Sigmoid colon (tissue), 7 donors: ENCODE measurements around the gene IP6K3. TPM values are rescaled to one million over a fixed set of nuclear protein-coding genes. Genes with fewer than 3 reads are reported as not detected.

ENCODE experiments used
- DNase-seq: peaks from one replicate; pipeline ENCODE4 v3.0.0-alpha.2; 2019
- H3K27ac ChIP-seq, 4 donors: fragments of 200-600 bp; sonication (generic); one replicate each; pipeline ENCODE4 v1.5.1; 2016 to 2019; ENCODE audit warnings: mild to moderate bottlenecking in 1 of 4
- H3K27me3 ChIP-seq, 3 donors: fragments of 200-600 bp; sonication (generic); one replicate each; pipeline ENCODE4 v1.5.1; 2019; ENCODE audit warnings: mild to moderate bottlenecking in 1 of 3
- H3K36me3 ChIP-seq, 4 donors: fragments of 200-600 bp; sonication (generic); one replicate each; pipeline ENCODE4 v1.5.1; 2016 to 2019
- H3K4me1 ChIP-seq, 4 donors: fragments of 200-600 bp; sonication (generic); one replicate each; pipeline ENCODE4 v1.5.1; 2017 to 2019
- H3K4me3 ChIP-seq, 4 donors: fragments of 200-600 bp; sonication (generic); one replicate each; pipeline ENCODE4 v1.5.1; 2017 to 2019; ENCODE audit warnings: mild to moderate bottlenecking in 2 of 4, moderate library complexity in 1 of 4
- H3K9me3 ChIP-seq, 4 donors: fragments of 200-600 bp in 3 of 4; sonication (generic) in 3 of 4; one replicate each; pipeline versions ENCODE4 v1.5.1 to v1.6.1; 2013 to 2019
- EP300 ChIP-seq, 4 donors: sonication (generic); formaldehyde crosslinking; IDR thresholded peaks; one replicate each; pipeline ENCODE4 v1.6.1; 2017; ENCODE audit warnings: antibody characterized with exemption in 4 of 4
- POLR2A ChIP-seq, 2 donors: fragments of 450-650 bp; IDR thresholded peaks; one replicate each; pipeline ENCODE4 v1.6.1; 2016; ENCODE audit warnings: antibody characterized with exemption in 2 of 2, mild to moderate bottlenecking in 2 of 2, moderate library complexity in 2 of 2
- POLR2AphosphoS5 ChIP-seq, 4 donors: sonication (generic); formaldehyde crosslinking; IDR thresholded peaks; one replicate each; pipeline ENCODE4 v1.6.1; 2017; ENCODE audit warnings: antibody characterized with exemption in 4 of 4
- WGBS, 2 donors: extraction: QIAGEN DNeasy Blood & Tissue Kit; methylation state at CpG; one replicate each; pipeline ENCODE4 v1.1.7; 2013; 5-methylcytosine and 5-hydroxymethylcytosine counted together
- intact Hi-C: fragments of 100-400 bp; cut with DNase I; formaldehyde crosslinking; loops from one replicate; pipeline ENCODE4 v1.15.1; 2023
- polyA plus RNA-seq, 3 donors: library from polyadenylated mRNA; stranded (reverse); fragments of 200-250 nt; gene quantifications; one replicate each; pipeline ENCODE4 v1.2.3, GENCODE V29; 2013
- total RNA-seq, 4 donors: library from RNA; depleted of rRNA; stranded (reverse); fragments of >200 nt; gene quantifications; one replicate each; pipeline ENCODE4 v1.1.0, GENCODE V29; 2016
- TF ChIP-seq, protein P1 (sequence below), 4 experiments: fragments of 450-650 bp in 3 of 4; fragments of 200-600 bp in 1 of 4; IDR thresholded peaks; one replicate each; pipeline ENCODE4 v1.5.1; 2016 to 2019; ENCODE audit warnings: antibody characterized with exemption in 4 of 4, mild to moderate bottlenecking in 3 of 4, moderate library complexity in 2 of 4
- donor health status: healthy with polysubstance abuse.
- donor health status: Bipolar disorder and iron deficiency.
- donor health status: healthy.

Gene IP6K3
- total and polyA plus RNA-seq, 7 donors = 0.46 to 10.3 (median 4.9) TPM

DNA sequence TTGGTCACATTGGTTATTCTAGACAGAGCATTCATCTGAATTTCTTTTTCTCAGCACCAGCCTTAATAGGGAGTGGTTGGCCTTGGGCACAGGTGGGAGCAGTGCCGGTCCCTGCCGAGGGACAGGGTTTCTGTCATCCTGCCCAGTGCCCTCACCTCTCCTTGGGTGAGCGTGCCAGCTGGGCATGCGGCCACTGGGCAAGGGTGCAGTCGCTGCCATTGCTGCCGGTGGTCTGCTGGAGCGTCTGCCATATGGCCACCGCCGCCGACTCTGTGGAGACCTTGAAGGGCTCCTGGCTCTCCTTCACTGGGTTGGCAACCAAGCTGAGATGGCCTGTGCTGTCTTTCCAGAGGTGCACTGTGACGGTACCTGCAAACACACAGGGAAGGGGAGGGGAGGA, 18.8 kb downstream of the IP6K3 start:
- H3K27me3 ChIP-seq = no peaks in the 10 kb centered on the region
- H3K9me3 ChIP-seq = no peaks in the 10 kb centered on the region
- H3K27ac ChIP-seq = no peak overlapping the region
- TF ChIP-seq EP300 (IDR thresholded peaks at IDR 0.05) (no peak), POLR2A (IDR thresholded peaks at IDR 0.05) (no peak), POLR2AphosphoS5 (IDR thresholded peaks at IDR 0.05) (no peak)
- TF ChIP-seq, protein P1, sequence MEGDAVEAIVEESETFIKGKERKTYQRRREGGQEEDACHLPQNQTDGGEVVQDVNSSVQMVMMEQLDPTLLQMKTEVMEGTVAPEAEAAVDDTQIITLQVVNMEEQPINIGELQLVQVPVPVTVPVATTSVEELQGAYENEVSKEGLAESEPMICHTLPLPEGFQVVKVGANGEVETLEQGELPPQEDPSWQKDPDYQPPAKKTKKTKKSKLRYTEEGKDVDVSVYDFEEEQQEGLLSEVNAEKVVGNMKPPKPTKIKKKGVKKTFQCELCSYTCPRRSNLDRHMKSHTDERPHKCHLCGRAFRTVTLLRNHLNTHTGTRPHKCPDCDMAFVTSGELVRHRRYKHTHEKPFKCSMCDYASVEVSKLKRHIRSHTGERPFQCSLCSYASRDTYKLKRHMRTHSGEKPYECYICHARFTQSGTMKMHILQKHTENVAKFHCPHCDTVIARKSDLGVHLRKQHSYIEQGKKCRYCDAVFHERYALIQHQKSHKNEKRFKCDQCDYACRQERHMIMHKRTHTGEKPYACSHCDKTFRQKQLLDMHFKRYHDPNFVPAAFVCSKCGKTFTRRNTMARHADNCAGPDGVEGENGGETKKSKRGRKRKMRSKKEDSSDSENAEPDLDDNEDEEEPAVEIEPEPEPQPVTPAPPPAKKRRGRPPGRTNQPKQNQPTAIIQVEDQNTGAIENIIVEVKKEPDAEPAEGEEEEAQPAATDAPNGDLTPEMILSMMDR (IDR thresholded peaks at IDR 0.05) = no peak
- DNase-seq = no peak
- 85 to 90% methylated on average over 11 of the region's 11 CpGs for WGBS, 2 donors
- no peak overlapping the region for H3K4me3 ChIP-seq
- intact Hi-C loops = no loop called here
- peaks cover 0 to 12% (median 4%) of the 10 kb centered on the region in 4 donors for H3K4me1 ChIP-seq
- H3K36me3 ChIP-seq = peaks cover 0 to 41% (median 7%) of the 10 kb centered on the region in 4 donors

DNA sequence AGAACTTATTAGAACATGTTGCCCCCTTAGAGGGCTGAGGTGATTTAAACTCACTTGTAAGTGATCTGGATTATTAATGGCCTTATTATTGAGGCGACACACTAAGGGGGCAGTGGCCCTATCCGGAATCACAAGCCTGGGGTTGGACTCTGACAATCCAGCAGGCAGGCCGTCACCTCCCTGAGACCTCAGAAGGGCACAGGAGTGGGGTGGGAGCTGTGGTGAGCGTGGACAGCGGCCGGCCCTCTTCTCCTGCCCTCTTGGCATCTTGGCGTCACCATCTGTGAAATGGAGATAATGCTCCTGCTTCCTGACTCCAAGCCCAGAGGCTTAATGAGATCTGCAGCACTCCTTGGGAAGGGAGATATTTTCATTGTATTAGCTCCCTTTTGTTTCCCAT, 19.6 kb downstream of the IP6K3 start:
- TF ChIP-seq, protein P1 (IDR thresholded peaks at IDR 0.05) = no peak
- TF ChIP-seq POLR2AphosphoS5 (IDR thresholded peaks at IDR 0.05) (no peak), POLR2A (IDR thresholded peaks at IDR 0.05) (no peak)

DNA sequence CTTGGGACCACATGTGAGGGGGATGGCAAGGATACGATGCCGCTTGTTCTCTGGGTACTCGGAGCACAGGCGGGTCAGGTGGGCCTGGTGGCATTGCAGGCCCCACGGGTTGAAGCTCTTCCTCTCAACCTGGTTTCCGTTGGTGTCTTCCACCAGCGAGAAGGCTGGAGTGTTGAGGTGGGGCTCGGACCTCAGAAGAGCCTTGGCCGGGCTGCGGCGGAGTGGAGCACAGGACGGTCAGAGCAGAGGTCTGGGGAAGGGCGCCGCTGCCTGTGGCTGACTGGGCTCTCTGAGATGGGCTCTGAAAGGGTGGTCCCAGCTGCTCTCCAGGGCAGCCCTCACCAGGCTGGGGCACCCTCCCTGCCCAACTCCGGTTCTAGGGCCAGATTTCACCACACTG, 20.0 kb downstream of the IP6K3 start:
- peaks cover 0 to 12% (median 6%) of the 10 kb centered on the region in 4 donors for H3K4me1 ChIP-seq
- H3K9me3 ChIP-seq = no peaks in the 10 kb centered on the region
- intact Hi-C loops = no loop called here
- no peaks in the 10 kb centered on the region for H3K27me3 ChIP-seq
- H3K4me3 ChIP-seq = no peak overlapping the region
- TF ChIP-seq, protein P1 (IDR thresholded peaks at IDR 0.05) = no peak
- TF ChIP-seq POLR2AphosphoS5 (IDR thresholded peaks at IDR 0.05) (no peak), POLR2A (IDR thresholded peaks at IDR 0.05) (no peak), EP300 (IDR thresholded peaks at IDR 0.05) (no peak)
- 88 to 94% methylated on average over 15 of the region's 15 CpGs for WGBS, 2 donors
- H3K27ac ChIP-seq = no peak overlapping the region
- H3K36me3 ChIP-seq = peaks cover 0 to 34% (median 7%) of the 10 kb centered on the region in 4 donors
- no peak for DNase-seq

More for the DNA sequence above, 19.6 kb downstream of the IP6K3 start:
- Histone ChIP-seq H3K27me3 (no peaks in the 10 kb centered on the region), H3K9me3 (no peaks in the 10 kb centered on the region), H3K27ac (no peak overlapping the region), H3K4me1 (peaks cover 0 to 12% (median 4%) of the 10 kb centered on the region in 4 donors), H3K36me3 (peaks cover 0 to 39% (median 7%) of the 10 kb centered on the region in 4 donors), H3K4me3 (no peak overlapping the region)
- no peak for DNase-seq
- 88 to 93% methylated on average over 7 of the region's 7 CpGs for WGBS, 2 donors
- intact Hi-C loops = no loop called here

DNA sequence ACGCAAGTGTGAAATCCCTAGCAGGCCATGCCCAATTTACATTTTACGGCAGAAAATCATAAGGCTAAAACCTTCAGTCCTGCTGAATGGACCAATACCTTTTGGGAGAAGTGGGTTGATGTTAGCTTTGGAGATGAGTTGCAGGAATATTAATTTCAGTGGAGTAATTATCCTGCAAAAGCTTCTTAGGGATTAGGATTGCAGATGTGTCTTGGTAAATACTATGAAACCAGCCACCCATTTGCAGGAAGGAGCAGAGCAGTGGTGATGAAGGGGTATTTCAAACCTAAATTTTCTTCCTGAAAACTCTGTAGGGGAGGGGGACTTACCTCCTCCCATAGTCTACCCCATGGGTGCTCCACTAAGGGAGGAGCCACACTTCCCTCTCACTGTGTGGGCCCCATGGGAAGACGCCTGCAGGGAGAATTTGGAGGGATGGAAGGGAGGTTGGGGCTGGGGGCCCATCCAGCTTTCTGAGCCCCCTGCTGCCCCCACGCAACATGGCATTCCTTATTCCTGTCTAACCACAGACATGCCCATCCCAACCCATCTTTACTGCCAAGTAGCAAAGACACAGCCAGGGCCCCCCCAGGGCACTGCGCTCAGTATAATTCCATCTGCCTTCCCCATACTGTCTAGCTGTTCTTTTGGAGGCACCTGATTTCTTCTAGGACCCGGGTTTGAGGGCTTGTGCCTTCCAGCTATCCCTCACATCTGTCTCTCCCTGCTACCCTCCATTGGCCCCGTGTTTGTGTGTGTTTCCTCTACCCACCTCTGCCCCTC, 20.6 kb downstream of the IP6K3 start:
- WGBS, 2 donors = 87 to 89% methylated on average over 7 of the region's 7 CpGs
- intact Hi-C loops = no loop called here
- no peaks in the 10 kb centered on the region for H3K27me3 ChIP-seq
- peaks cover 0 to 12% (median 6%) of the 10 kb centered on the region in 4 donors for H3K4me1 ChIP-seq
- peaks cover 0 to 33% (median 7%) of the 10 kb centered on the region in 4 donors for H3K36me3 ChIP-seq
- H3K4me3 ChIP-seq = no peak overlapping the region
- no peak overlapping the region for H3K27ac ChIP-seq
- no peak for DNase-seq
- H3K9me3 ChIP-seq = no peaks in the 10 kb centered on the region
- TF ChIP-seq, protein P1 (IDR thresholded peaks at IDR 0.05) = no peak
- TF ChIP-seq POLR2A (IDR thresholded peaks at IDR 0.05) (no peak), POLR2AphosphoS5 (IDR thresholded peaks at IDR 0.05) (no peak), EP300 (IDR thresholded peaks at IDR 0.05) (no peak)
